Measurements from ENCODE around the gene PRKCZ.

DNA sequence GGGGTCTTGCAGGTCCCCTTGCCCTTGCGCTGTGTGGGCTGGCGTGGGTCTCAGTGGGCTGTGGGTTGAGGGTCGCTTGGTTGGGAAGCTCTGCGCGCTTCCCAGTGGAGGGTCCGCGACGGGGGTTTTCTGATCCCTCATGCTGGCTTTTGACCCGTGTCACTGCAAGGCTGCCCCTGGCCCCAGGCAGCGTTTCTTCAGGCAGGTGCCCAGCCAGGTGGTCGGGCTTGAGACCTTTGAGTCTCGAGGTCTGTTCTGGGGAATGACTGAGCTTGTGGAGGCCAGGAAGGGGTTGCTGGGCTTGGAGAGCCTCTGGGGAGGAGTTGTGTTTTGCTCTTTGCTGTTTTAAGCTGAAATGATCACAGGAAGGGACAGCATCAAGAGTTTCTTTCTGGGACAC is 183.3 kb downstream of the PRKCZ start:
- TF ChIP-seq EZH2 (IDR thresholded peaks at IDR 0.05; ENCODE audit: insufficient read depth, low read length), result no peak
- TF ChIP-seq, protein P1, sequence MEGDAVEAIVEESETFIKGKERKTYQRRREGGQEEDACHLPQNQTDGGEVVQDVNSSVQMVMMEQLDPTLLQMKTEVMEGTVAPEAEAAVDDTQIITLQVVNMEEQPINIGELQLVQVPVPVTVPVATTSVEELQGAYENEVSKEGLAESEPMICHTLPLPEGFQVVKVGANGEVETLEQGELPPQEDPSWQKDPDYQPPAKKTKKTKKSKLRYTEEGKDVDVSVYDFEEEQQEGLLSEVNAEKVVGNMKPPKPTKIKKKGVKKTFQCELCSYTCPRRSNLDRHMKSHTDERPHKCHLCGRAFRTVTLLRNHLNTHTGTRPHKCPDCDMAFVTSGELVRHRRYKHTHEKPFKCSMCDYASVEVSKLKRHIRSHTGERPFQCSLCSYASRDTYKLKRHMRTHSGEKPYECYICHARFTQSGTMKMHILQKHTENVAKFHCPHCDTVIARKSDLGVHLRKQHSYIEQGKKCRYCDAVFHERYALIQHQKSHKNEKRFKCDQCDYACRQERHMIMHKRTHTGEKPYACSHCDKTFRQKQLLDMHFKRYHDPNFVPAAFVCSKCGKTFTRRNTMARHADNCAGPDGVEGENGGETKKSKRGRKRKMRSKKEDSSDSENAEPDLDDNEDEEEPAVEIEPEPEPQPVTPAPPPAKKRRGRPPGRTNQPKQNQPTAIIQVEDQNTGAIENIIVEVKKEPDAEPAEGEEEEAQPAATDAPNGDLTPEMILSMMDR (IDR thresholded peaks at IDR 0.05; ENCODE audit: insufficient read depth, low read depth, low read length), result no peak

All from astrocyte (in vitro differentiated cells and primary cell).